Breast epithelium (tissue), 3 donors: Measurements from ENCODE around the gene ZNF213.

Experiments used
- CTCF ChIP-seq, 3 donors: fragments of 450-650 bp; IDR thresholded peaks; one replicate each; pipeline ENCODE4 v1.5.1; 2016 to 2017; ENCODE audit warnings: antibody characterized with exemption in 3 of 3, mild to moderate bottlenecking in 3 of 3, moderate library complexity in 3 of 3
- POLR2AphosphoS5 ChIP-seq, 3 donors: sonication (generic); formaldehyde crosslinking; IDR thresholded peaks; one replicate each; pipeline ENCODE4 v1.6.1; 2017; ENCODE audit warnings: antibody characterized with exemption in 3 of 3

GRCh38 chr16:3138342-3138741 is 3.5 kb downstream of the ZNF213 start:
- no peak for TF ChIP-seq POLR2AphosphoS5 (IDR thresholded peaks at IDR 0.05)
- no peak for TF ChIP-seq CTCF (IDR thresholded peaks at IDR 0.05)
